Measurements from ENCODE around the gene SEC24B. TPM values are rescaled to one million over a fixed set of nuclear protein-coding genes. Genes with fewer than 3 reads are reported as not detected.

SEC24B gene
- total and polyA plus RNA-seq, 4 donors = 8.0 to 34.8 (median 18.4) TPM

GRCh38 chr4:109496875-109497274 is 63.3 kb downstream of the SEC24B start:
- peaks cover 15 to 48% (median 35%) of the 10 kb centered on the region in 4 donors for H3K36me3 ChIP-seq (ENCODE audit: control insufficient read depth in 4 of 4, insufficient read depth in 4 of 4, low read length in 4 of 4)
- H3K9me3 ChIP-seq (ENCODE audit: control insufficient read depth in 4 of 4, insufficient read depth in 3 of 4, low read length in 3 of 4) = no peaks in the 10 kb centered on the region
- H3K9ac ChIP-seq (ENCODE audit: insufficient read depth in 1 of 2, low read length in 2 of 2) = no peak overlapping the region
- no peak for DNase-seq
- H3K4me1 ChIP-seq (ENCODE audit: control insufficient read depth in 5 of 5, insufficient read depth in 5 of 5, low read length in 5 of 5) = peaks cover 0 to 4% (median 0%) of the 10 kb centered on the region in 5 donors
- TF ChIP-seq CTCF (IDR thresholded peaks at IDR 0.05; ENCODE audit: control extremely low read depth, extremely low read depth) = no peak
- no peak overlapping the region for H3K4me3 ChIP-seq
- no peak overlapping the region for H3K27ac ChIP-seq (ENCODE audit: low read depth in 1 of 2, low read length in 1 of 2)
- ATAC-seq (ENCODE audit: insufficient read depth, low FRiP score) = no peak
- no peaks in the 10 kb centered on the region for H3K27me3 ChIP-seq (ENCODE audit: control insufficient read depth in 3 of 3, insufficient read depth in 3 of 3, low read length in 2 of 3)
- WGBS, 2 donors = 94 to 97% methylated on average over 2 of the region's 2 CpGs

- no peak for ATAC-seq (ENCODE audit: insufficient read depth, low FRiP score)
- no peak overlapping the region for H3K4me3 ChIP-seq
- H3K27me3 ChIP-seq (ENCODE audit: control insufficient read depth in 3 of 3, insufficient read depth in 3 of 3, low read length in 2 of 3) = no peaks in the 10 kb centered on the region
- H3K9me3 ChIP-seq (ENCODE audit: control insufficient read depth in 4 of 4, insufficient read depth in 3 of 4, low read length in 3 of 4) = no peaks in the 10 kb centered on the region
- no peak for DNase-seq
- H3K36me3 ChIP-seq (ENCODE audit: control insufficient read depth in 4 of 4, insufficient read depth in 4 of 4, low read length in 4 of 4) = peaks cover 15 to 48% (median 35%) of the 10 kb centered on the region in 4 donors
- no peak overlapping the region for H3K9ac ChIP-seq (ENCODE audit: insufficient read depth in 1 of 2, low read length in 2 of 2)
- no peak overlapping the region for H3K27ac ChIP-seq (ENCODE audit: low read depth in 1 of 2, low read length in 1 of 2)
- TF ChIP-seq CTCF (IDR thresholded peaks at IDR 0.05; ENCODE audit: control extremely low read depth, extremely low read depth) = no peak
- peaks cover 0 to 4% (median 0%) of the 10 kb centered on the region in 5 donors for H3K4me1 ChIP-seq (ENCODE audit: control insufficient read depth in 5 of 5, insufficient read depth in 5 of 5, low read length in 5 of 5)
These were observed 63.9 kb downstream of the SEC24B start for GRCh38 chr4:109497511-109497910.

DNA sequence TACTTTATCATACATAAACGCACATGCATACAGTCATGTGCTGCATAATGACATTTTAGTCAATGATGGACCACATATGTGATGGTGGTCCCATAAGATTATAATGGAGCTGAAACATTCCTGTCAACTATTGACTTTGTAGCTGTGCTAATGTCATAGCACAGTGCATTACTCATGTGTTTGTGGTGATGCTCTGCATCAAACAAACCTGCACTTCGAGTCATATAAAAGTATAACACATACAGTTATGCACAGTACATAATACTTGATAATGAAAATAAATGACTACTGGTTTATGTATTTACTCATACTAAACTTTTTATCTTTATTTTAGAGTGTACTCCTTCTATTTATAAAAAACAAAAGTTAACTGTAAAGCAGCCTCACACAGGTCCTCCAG is 65.9 kb downstream of the SEC24B start:
- ATAC-seq (ENCODE audit: insufficient read depth, low FRiP score) (no peak), DNase-seq (no peak)
- Histone ChIP-seq H3K4me1 (ENCODE audit: control insufficient read depth in 5 of 5, insufficient read depth in 5 of 5, low read length in 5 of 5) (peaks cover 0 to 2% (median 0%) of the 10 kb centered on the region in 5 donors), H3K9ac (ENCODE audit: insufficient read depth in 1 of 2, low read length in 2 of 2) (no peak overlapping the region), H3K27me3 (ENCODE audit: control insufficient read depth in 3 of 3, insufficient read depth in 3 of 3, low read length in 2 of 3) (no peaks in the 10 kb centered on the region), H3K27ac (ENCODE audit: low read depth in 1 of 2, low read length in 1 of 2) (no peak overlapping the region), H3K4me3 (no peak overlapping the region), H3K9me3 (ENCODE audit: control insufficient read depth in 4 of 4, insufficient read depth in 3 of 4, low read length in 3 of 4) (no peaks in the 10 kb centered on the region), H3K36me3 (ENCODE audit: control insufficient read depth in 4 of 4, insufficient read depth in 4 of 4, low read length in 4 of 4) (peaks cover 13 to 46% (median 31%) of the 10 kb centered on the region in 4 donors)
- 94 to 95% methylated on average over 2 of the region's 2 CpGs for WGBS, 2 donors
- TF ChIP-seq CTCF (IDR thresholded peaks at IDR 0.05; ENCODE audit: control extremely low read depth, extremely low read depth) = no peak

DNA sequence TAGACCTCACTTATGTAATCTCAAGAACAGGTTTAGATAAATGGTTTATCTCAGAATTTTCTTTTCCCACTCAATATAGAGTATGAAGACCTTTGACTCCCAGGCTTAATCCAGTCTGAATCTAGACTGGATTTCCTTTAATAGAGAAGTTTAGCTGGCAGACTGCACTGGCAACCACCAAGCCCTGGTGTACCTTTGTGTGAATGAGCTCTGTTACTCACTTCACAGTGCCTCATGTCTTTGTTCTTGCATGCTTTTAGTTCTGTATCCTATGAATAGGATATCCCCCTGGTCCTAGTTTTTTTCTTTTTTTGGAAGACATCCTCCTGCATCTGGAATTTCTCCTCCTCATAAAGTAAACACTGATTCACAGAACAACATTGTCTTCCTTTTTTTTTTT is 73.3 kb downstream of the SEC24B start:
- H3K27ac ChIP-seq (ENCODE audit: low read depth in 1 of 2, low read length in 1 of 2) = no peak overlapping the region
- no peaks in the 10 kb centered on the region for H3K4me1 ChIP-seq (ENCODE audit: control insufficient read depth in 5 of 5, insufficient read depth in 5 of 5, low read length in 5 of 5)
- no peak for TF ChIP-seq CTCF (IDR thresholded peaks at IDR 0.05; ENCODE audit: control extremely low read depth, extremely low read depth)
- no peaks in the 10 kb centered on the region for H3K27me3 ChIP-seq (ENCODE audit: control insufficient read depth in 3 of 3, insufficient read depth in 3 of 3, low read length in 2 of 3)
- no peak overlapping the region for H3K4me3 ChIP-seq
- H3K36me3 ChIP-seq (ENCODE audit: control insufficient read depth in 4 of 4, insufficient read depth in 4 of 4, low read length in 4 of 4) = peaks cover 3 to 47% (median 9%) of the 10 kb centered on the region in 4 donors
- no peaks in the 10 kb centered on the region for H3K9me3 ChIP-seq (ENCODE audit: control insufficient read depth in 4 of 4, insufficient read depth in 3 of 4, low read length in 3 of 4)
- ATAC-seq (ENCODE audit: insufficient read depth, low FRiP score) = no peak
- DNase-seq = no peak
- H3K9ac ChIP-seq (ENCODE audit: insufficient read depth in 1 of 2, low read length in 2 of 2) = no peak overlapping the region
